HG03575 (cell line): ENCODE measurements around the gene CCN2.

ENCODE experiments used
- ATAC-seq: cut with Tn5 transposase; IDR thresholded peaks from one replicate; pipeline ENCODE4 v1.9.1; 2021; ENCODE audit not compliant: unreplicated experiment, insufficient number of reproducible peaks, low FRiP score; ENCODE audit errors: extremely low read depth

The CCN2 gene, protein sequence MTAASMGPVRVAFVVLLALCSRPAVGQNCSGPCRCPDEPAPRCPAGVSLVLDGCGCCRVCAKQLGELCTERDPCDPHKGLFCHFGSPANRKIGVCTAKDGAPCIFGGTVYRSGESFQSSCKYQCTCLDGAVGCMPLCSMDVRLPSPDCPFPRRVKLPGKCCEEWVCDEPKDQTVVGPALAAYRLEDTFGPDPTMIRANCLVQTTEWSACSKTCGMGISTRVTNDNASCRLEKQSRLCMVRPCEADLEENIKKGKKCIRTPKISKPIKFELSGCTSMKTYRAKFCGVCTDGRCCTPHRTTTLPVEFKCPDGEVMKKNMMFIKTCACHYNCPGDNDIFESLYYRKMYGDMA

DNA sequence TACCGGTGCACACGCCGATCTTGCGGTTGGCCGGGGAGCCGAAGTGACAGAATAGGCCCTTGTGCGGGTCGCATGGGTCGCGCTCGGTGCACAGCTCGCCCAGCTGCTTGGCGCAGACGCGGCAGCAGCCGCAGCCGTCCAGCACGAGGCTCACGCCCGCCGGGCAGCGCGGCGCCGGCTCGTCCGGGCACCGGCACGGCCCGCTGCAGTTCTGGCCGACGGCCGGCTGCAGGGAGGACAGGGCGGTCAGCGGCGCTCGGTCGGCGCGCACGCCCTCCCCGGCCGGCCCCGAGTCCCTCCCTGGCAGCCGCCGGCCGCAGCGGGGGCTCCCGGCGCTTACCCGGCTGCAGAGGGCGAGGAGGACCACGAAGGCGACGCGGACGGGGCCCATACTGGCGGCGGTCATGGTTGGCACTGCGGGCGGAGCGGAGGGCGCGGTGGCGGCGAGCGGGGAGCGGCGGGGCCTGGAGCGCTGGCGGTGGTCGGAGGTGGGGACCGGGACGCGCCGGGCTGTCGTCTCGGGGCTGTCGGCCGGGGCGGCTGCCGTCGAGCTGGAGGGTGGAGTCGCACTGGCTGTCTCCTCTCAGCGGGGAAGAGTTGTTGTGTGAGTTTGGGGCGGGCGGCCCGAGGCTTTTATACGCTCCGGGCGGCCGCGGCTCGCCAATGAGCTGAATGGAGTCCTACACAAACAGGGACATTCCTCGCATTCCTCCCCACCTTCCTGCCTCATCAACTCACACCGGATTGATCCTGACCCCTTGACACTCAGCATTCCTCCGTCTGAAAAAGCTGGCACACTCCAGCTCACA is at the start of gene CCN2:
TSS of gene CCN2 (minus strand) at position 606 of the 809 bp plus-strand sequence. CDS start at position 406, 200 bp downstream.
- ATAC-seq, result no peak

GRCh38 chr6:132000296-132000695 is 49.1 kb upstream of the CCN2 start:
- no peak for ATAC-seq

GRCh38 chr6:131999545-132000146 is 48.5 kb upstream of the CCN2 start:
- ATAC-seq, result no peak

DNA sequence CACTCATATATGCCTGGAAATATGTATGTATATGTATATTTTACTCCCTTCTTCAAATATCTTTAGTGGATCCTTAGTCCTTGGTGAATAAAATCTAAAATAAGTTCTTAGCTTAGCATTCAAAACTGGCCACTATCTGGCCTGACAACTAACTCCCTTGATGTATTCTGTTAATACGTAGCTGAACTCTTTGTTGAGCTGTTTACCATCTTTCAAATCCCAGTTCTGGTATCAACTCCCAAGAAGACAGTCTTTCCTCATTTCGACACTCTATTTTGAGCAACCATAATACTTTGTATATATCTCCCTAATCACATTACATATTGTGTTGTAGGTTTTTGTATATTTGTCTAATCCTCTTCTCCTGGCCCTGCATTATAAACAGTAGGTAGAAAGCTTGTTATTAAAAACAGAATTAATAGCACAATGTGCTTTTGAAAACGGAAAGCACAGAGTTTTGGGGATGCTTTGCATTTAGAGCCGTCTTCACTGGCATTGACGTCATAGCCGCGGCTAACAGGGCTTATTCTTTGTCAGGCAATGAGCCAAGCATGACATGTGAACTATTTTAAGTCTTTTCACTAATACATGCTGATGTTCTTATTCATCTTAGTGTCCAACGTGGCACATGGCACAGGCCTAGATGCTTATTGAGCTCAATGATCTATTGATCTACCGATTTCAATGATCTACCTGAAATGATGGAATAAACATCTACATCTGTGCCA is 47.2 kb upstream of the CCN2 start:
- no peak for ATAC-seq

DNA sequence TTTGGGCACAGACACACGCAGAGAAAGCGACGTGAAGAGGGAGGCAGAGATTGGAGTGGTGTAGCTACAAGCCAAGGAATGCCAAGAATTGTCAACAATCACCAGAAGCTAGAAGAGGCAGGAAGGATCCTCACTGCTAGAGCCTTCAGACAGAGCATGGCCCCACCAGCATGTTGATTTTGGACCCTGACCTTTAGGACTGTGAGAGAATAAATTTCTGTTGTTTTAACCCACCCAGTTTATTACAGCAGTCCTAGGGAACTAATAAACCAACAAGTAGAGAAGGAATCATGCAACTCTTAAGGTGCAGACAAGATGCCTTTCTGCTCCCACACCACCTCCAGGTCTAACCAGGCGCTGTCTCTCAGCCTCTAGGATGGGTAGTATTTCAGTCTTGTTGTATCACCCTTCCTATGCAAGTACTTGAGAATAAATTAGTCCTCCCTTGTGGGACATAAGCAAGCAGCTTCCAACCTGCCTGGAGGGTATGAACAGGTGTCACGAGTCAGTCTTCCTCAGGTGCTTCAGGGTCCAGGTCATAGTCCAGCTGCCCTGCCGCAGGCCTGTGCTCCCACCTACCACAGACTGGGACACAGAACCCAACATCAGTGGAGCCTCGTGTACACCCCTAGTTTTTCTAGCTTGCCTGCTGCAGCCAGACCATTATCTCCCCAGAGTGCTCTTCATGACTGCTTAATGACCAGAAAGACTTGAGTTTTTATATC is 46.4 kb upstream of the CCN2 start:
- no peak for ATAC-seq

- ATAC-seq, result no peak
These were observed 44.7 kb upstream of the CCN2 start for GRCh38 chr6:131995917-131996316.

GRCh38 chr6:131992557-131992956 is 41.4 kb upstream of the CCN2 start:
- ATAC-seq, result no peak

- no peak for ATAC-seq
These were observed 37.9 kb upstream of the CCN2 start for GRCh38 chr6:131989036-131989435.

- no peak for ATAC-seq
These were observed 31.6 kb upstream of the CCN2 start for GRCh38 chr6:131982740-131983259.

DNA sequence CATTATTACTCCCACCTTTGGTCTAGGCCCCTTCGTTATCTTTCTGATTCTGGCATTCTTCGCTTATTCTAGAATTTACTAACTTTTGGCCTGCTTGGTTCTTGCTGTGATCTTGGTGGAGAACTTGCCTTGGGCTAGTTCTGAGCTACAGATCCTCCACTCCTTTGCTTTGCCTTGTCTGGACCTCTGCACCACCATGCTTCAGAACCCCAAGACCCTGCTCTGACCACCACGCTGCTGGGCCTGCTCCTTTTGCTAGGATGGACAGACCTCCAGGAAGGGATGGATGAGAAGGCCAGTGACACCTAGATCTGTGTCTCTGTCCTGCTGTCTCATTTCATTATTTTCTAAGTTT is 30.4 kb upstream of the CCN2 start:
- no peak for ATAC-seq

DNA sequence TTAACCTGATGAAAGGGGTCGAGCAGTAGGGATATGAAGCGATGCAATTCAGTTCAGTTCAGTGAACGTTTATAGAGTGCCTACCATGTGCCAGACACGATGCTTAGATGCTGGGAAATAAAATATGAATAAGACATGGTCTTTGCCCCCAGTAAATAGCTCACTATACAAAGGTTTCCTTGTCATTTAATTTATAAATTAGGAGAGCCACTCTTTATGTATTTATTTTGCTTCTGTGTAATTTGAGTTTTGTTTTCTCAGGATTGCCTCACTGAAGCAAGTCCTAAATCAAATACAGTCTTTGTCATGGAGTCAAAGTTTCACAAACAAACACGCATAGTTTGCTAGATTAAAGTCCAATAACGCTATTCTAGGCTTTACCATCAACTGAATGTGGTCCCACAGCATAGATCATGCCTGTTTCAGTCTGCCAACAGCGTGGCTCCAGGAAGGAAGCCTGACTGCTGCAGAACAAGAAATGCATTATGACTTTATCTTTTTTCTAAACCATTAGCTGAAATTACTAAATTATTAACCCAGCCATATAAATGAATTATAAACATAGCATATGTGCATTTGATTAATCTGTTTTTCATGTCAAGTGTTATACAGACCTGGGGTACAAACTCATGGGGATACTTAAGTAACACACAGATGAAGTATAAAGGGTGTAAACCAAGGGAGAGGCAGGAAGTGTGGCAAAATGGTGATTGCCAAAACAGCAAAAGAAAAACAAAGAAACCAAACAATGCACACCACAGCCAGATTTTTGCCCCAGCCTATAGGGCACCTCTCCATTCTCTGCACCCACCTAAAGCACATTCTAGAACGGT is 29.8 kb upstream of the CCN2 start:
- no peak for ATAC-seq

DNA sequence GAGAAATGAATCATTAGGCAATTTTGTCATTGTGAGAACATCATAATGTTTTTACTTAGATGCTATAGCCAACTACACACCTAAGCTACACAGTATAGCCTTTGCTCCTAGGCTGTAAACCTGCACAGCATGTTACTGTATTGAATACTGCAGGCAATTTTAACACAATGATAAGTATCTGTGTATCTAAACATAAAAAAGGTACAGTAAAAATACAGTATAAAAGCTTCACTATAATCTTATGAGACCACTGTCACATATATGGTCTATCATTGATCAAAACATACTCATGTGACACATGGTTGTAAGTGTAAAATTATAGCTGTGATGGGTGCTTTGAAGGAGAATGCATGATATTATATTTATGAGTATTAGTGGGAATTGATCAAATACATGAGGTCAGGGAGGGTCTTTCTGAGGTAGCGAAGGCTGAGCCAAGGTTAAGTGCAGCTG is 29.2 kb upstream of the CCN2 start:
- no peak for ATAC-seq

GRCh38 chr6:131979515-131980337 is 28.6 kb upstream of the CCN2 start:
- ATAC-seq, result no peak

DNA sequence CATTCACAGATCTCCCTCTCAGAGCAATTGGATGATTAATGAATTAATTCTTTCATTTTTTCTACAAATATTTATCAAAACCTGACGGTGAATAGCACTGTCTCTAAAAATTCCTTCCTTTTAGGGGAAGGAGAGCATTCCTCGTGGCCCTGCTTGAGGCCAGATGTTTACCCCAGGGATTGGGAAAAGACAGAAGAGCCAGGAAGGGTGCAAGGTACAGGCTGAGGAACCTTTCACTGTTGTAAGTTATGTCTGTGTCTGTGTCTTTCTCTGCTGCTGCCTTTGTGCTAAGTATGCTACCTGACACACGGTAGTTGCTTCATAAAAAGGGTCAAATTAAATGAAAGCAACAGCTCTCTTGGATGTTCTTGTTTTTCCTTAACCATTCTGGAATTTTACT is 27.4 kb upstream of the CCN2 start:
- ATAC-seq, result no peak

DNA sequence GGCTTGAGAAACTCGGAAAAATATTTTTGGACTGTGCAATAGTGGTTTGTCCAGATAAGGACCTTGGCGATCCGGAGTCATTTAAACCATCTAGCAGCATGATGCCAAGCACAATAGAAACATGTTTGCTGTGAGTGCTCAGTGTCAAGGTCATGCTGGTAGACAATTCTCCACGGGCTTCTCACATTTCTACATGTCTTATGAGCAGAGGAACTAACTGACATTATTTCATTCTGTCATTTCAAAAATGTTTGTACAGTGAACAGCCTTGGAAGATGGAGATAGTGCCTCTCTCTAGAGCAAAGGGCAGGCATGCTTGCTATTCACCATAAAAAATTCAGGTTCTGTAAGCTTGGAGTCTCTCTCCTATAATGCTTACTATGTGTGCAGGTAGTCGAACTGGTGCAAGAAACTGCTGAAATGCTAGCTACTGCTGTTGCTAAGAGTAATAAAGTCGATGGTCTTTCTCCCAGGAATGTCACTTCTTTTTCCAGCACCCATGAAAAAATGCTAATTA is 25.4 kb upstream of the CCN2 start:
- ATAC-seq, result no peak

GRCh38 chr6:131972741-131973140 is 21.6 kb upstream of the CCN2 start:
- ATAC-seq, result no peak
